ENCODE measurements around the gene SOX2. TPM values are rescaled to one million over a fixed set of nuclear protein-coding genes. Genes with fewer than 3 reads are reported as not detected.

Gene SOX2
- total and polyA plus RNA-seq, 2 experiments from 2014 or later, result 2.2 to 3.5 TPM

GRCh38 chr3:181703601-181704420 is 7.9 kb upstream of the SOX2 start:
- no peak overlapping the region for H3K4me3 ChIP-seq
- TF ChIP-seq CTCF (IDR thresholded peaks at IDR 0.05; ENCODE audit: poor library complexity) (no peak), EZH2phosphoT487 (IDR thresholded peaks at IDR 0.05; ENCODE audit: low read depth, severe bottlenecking, unreplicated experiment) (no peak), EZH2 (IDR thresholded peaks at IDR 0.05; ENCODE audit: borderline replicate concordance) (no peak)
- no peak overlapping the region for H2AFZ ChIP-seq
- no peaks in the 10 kb centered on the region for H4K20me1 ChIP-seq (ENCODE audit: insufficient read depth, poor library complexity, severe bottlenecking)
- no peaks in the 10 kb centered on the region for H3K79me2 ChIP-seq
- H3K4me1 ChIP-seq (ENCODE audit: insufficient read depth), result no peaks in the 10 kb centered on the region
- peaks cover 94% of the 10 kb centered on the region for H3K27me3 ChIP-seq
- no peaks in the 10 kb centered on the region for H3K9me2 ChIP-seq (replicated peaks; ENCODE audit: insufficient read depth)
- no peaks in the 10 kb centered on the region for H3K36me3 ChIP-seq (replicated peaks; ENCODE audit: insufficient read depth, low read depth)
- no peak overlapping the region for H3K27ac ChIP-seq
- H3K9me3 ChIP-seq (ENCODE audit: low read depth), result no peaks in the 10 kb centered on the region
- WGBS (ENCODE audit: low lambda C conversion rate, missing lambda C conversion rate), result 58% methylated on average over 42 of the region's 44 CpGs
- no peak for DNase-seq (ENCODE audit: low spot score)
- no peak overlapping the region for H3K4me2 ChIP-seq

- WGBS (ENCODE audit: low lambda C conversion rate, missing lambda C conversion rate), result 36% methylated on average over 14 of the region's 14 CpGs
- no peak overlapping the region for H3K4me3 ChIP-seq
- no peak for DNase-seq (ENCODE audit: low spot score)
Observed at GRCh38 chr3:181704421-181705085, 7.2 kb upstream of the SOX2 start.

GRCh38 chr3:181705086-181705480 is 6.6 kb upstream of the SOX2 start:
- Histone ChIP-seq H3K79me2 (no peaks in the 10 kb centered on the region), H3K27me3 (peaks cover 90% of the 10 kb centered on the region), H3K27ac (no peak overlapping the region), H2AFZ (no peak overlapping the region), H3K36me3 (replicated peaks; ENCODE audit: insufficient read depth, low read depth) (no peaks in the 10 kb centered on the region), H3K4me3 (no peak overlapping the region), H3K9me2 (replicated peaks; ENCODE audit: insufficient read depth) (no peaks in the 10 kb centered on the region), H3K4me2 (no peak overlapping the region), H3K9me3 (ENCODE audit: low read depth) (no peaks in the 10 kb centered on the region), H3K4me1 (ENCODE audit: insufficient read depth) (peaks cover 5% of the 10 kb centered on the region), H4K20me1 (ENCODE audit: insufficient read depth, poor library complexity, severe bottlenecking) (no peaks in the 10 kb centered on the region)
- no peak for TF ChIP-seq CTCF (IDR thresholded peaks at IDR 0.05; ENCODE audit: poor library complexity)
- WGBS (ENCODE audit: low lambda C conversion rate, missing lambda C conversion rate), result 46% methylated on average over 8 of the region's 8 CpGs
- no peak for DNase-seq (ENCODE audit: low spot score)

More at GRCh38 chr3:181704421-181705085, 7.2 kb upstream of the SOX2 start:
- H3K27ac ChIP-seq, result no peak overlapping the region
- H3K9me2 ChIP-seq (replicated peaks; ENCODE audit: insufficient read depth), result no peaks in the 10 kb centered on the region
- no peak overlapping the region for H2AFZ ChIP-seq
- no peaks in the 10 kb centered on the region for H3K4me1 ChIP-seq (ENCODE audit: insufficient read depth)
- peaks cover 91% of the 10 kb centered on the region for H3K27me3 ChIP-seq
- no peaks in the 10 kb centered on the region for H3K9me3 ChIP-seq (ENCODE audit: low read depth)
- H3K36me3 ChIP-seq (replicated peaks; ENCODE audit: insufficient read depth, low read depth), result no peaks in the 10 kb centered on the region
- H3K79me2 ChIP-seq, result no peaks in the 10 kb centered on the region
- no peak overlapping the region for H3K4me2 ChIP-seq
- H4K20me1 ChIP-seq (ENCODE audit: insufficient read depth, poor library complexity, severe bottlenecking), result no peaks in the 10 kb centered on the region
- TF ChIP-seq EZH2phosphoT487 (IDR thresholded peaks at IDR 0.05; ENCODE audit: low read depth, severe bottlenecking, unreplicated experiment), result peak; percentile 1
- TF ChIP-seq CTCF (IDR thresholded peaks at IDR 0.05; ENCODE audit: poor library complexity), result no peak
- TF ChIP-seq EZH2 (IDR thresholded peaks at IDR 0.05; ENCODE audit: borderline replicate concordance), result peak; percentile 64
